Measurements from ENCODE around the gene ADGRL2.

- TF ChIP-seq POLR2AphosphoS5 (IDR thresholded peaks at IDR 0.05; ENCODE audit: low read depth, low read length) (no peak), TEAD4 (IDR thresholded peaks at IDR 0.05; ENCODE audit: borderline replicate concordance, insufficient read depth) (no peak), IRF3 (IDR thresholded peaks at IDR 0.05; ENCODE audit: low read depth, low read length) (no peak), CTCF (IDR thresholded peaks at IDR 0.05) (no peak), TCF12 (IDR thresholded peaks at IDR 0.05) (no peak), GATA2 (CRISPR knock-in tag; IDR thresholded peaks at IDR 0.05) (no peak), GABPA (IDR thresholded peaks at IDR 0.05; ENCODE audit: low read depth) (no peak), JUND (IDR thresholded peaks at IDR 0.05) (no peak), EP300 (IDR thresholded peaks at IDR 0.05; ENCODE audit: borderline replicate concordance in 1 of 2, low read depth in 1 of 2, low read length in 1 of 2) (no peak), REST (IDR thresholded peaks at IDR 0.05; ENCODE audit: low read depth, low read length) (no peak)
Observed at GRCh38 chr1:82000221-82000620, 199.5 kb downstream of the ADGRL2 start.

All from SK-N-SH (cell line).